GM13976 (cell line): ENCODE results near the gene ZRSR2.
"Not testable (repeated sequence)": the region's sequence is repeated elsewhere in the genome, so short reads cannot be mapped to it uniquely, and the experiment has no call there.

ENCODE experiments used
- DNase-seq: peaks from one replicate; pipeline ENCODE4 v3.0.0; 2012; ENCODE audit warnings: low spot score
- in situ Hi-C: fragments of 300-500 bp; cut with MboI; formaldehyde crosslinking; loops from one replicate; pipeline ENCODE4 v1.12.0; 2022; ENCODE audit warnings: low sequenced_read_pairs, mixed read lengths, inconsistent platforms; ENCODE audit not compliant: unreplicated experiment
- TF ChIP-seq, protein P1 (sequence below): IDR thresholded peaks from 2 replicates; pipeline ENCODE4 v1.5.1; 2012; ENCODE audit warnings: borderline replicate concordance, mild to moderate bottlenecking; ENCODE audit not compliant: insufficient read depth; ENCODE audit errors: extremely low read depth, missing control alignments, control extremely low read depth

ZRSR2 gene, protein sequence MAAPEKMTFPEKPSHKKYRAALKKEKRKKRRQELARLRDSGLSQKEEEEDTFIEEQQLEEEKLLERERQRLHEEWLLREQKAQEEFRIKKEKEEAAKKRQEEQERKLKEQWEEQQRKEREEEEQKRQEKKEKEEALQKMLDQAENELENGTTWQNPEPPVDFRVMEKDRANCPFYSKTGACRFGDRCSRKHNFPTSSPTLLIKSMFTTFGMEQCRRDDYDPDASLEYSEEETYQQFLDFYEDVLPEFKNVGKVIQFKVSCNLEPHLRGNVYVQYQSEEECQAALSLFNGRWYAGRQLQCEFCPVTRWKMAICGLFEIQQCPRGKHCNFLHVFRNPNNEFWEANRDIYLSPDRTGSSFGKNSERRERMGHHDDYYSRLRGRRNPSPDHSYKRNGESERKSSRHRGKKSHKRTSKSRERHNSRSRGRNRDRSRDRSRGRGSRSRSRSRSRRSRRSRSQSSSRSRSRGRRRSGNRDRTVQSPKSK

DNA sequence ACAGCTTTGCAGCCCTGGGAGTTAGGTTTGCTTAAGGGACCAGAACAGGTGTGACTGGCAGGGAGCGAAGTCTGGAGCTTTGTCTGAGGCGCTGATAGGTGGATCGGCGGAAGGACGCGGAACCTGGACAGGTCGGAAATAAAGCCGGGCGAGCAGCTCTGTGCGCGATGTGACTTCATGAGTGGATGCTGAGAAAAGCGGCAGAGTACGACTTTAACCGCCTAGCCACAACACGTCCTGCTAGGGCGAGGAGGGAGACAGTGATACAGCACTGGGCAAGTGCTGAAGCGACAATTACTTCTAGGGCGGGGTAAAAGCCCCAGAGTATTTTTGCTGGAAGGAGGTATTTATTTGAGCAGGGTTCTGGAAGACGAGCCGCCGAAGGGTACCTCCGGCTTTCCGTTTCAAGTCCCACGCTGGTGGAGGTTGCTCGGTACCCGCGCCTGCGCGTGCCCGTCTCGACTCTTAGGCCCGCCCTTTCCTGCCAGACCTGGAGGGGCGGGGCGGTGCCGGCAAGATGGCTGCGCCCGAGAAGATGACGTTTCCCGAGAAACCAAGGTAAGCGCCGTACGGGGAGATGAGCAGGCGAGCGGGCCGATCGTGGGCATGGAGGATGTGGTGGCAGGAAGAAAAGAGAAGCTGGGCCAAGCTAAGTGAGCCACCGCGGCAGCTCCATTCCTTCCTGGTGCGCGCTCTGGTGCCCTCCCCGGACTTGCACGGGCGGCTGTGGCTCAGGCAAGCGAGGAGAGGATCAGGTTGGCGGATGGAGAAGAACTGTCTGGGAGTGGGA, at the start of gene ZRSR2:
Gene ZRSR2, plus strand, starts transcription at position 506 of the 790 bp plus-strand sequence. Its CDS starts 12 bp downstream, at position 518.
- TF ChIP-seq, protein P1, sequence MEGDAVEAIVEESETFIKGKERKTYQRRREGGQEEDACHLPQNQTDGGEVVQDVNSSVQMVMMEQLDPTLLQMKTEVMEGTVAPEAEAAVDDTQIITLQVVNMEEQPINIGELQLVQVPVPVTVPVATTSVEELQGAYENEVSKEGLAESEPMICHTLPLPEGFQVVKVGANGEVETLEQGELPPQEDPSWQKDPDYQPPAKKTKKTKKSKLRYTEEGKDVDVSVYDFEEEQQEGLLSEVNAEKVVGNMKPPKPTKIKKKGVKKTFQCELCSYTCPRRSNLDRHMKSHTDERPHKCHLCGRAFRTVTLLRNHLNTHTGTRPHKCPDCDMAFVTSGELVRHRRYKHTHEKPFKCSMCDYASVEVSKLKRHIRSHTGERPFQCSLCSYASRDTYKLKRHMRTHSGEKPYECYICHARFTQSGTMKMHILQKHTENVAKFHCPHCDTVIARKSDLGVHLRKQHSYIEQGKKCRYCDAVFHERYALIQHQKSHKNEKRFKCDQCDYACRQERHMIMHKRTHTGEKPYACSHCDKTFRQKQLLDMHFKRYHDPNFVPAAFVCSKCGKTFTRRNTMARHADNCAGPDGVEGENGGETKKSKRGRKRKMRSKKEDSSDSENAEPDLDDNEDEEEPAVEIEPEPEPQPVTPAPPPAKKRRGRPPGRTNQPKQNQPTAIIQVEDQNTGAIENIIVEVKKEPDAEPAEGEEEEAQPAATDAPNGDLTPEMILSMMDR = no peak
- peak; percentile 90 for DNase-seq
- in situ Hi-C loops = no loop called here

DNA sequence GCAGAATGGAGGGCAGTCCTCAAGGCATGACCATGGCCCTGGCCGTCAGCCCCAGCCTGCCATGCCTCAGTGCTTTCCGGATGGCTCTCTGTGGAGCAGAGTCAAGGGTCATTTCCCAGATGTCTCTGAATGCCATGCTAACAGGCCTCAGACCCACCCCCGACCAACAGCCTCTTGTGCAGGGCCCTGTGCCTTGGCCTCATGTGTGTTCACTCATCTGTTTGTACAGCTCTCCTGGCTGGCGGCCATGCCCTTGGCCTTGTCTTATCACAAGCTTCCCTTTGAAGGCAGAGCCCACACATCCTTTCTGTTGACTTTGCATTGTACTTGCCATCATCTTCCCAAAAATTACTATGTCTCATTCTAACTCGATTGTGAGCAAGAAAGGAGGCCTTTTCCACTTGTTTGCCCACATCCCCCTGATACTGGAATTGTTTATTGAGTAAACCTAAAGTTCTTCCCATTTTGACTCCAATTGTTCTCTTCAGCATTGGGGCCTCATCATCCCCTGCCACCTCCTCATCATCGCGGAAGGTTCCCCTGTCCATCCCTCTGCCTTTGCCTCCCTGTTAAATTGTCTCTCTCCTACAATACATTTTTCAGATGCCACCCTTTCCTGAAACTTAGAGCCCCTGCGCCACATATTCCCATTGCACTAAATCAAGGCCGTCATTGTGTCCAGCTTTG, 46.0 kb upstream of the ZRSR2 start:
- in situ Hi-C loops = no loop called here
- TF ChIP-seq, protein P1 = no peak
- no peak for DNase-seq

DNA sequence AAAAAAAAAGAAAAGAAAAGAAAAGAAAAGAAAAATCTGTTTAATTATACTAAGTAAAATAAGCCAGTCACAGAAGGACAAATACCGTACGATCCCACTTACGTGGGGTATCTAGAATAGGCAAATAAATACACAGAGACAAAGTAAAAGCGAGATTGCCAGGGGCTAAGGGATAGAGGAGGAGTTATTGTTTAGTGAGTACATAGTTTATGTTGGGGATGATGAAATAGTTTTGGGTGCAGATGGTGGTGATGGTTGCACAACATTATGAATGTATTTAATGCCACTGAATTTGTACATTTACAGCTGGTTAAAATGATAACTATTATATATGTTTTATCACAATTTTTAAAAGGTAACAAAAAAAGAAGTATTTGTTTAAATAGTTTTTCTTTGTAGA, 45.1 kb upstream of the ZRSR2 start:
- TF ChIP-seq, protein P1 = no peak
- no peak for DNase-seq
- in situ Hi-C loops = no loop called here

DNA sequence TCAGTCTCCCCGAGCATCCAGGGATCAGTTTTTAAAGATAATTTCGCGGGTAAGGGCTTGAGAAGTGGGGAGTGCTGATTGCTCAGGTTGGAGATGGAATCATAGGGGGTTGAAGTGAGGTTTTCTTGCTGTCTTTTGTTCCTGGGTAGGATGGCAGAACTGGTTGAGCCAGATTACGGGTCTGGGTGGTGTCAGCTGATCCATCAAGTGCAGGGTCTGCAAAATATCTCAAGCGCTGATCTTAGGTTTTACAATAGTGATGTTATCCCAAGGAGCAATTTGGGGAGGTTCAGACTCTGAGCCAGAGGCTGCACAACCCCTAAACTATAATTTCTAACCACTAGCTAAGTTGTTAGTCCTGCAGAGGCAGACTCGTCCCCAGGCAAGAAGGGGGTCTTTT, 43.6 kb upstream of the ZRSR2 start:
- DNase-seq, in situ Hi-C loops: not testable (repeated sequence)

DNA sequence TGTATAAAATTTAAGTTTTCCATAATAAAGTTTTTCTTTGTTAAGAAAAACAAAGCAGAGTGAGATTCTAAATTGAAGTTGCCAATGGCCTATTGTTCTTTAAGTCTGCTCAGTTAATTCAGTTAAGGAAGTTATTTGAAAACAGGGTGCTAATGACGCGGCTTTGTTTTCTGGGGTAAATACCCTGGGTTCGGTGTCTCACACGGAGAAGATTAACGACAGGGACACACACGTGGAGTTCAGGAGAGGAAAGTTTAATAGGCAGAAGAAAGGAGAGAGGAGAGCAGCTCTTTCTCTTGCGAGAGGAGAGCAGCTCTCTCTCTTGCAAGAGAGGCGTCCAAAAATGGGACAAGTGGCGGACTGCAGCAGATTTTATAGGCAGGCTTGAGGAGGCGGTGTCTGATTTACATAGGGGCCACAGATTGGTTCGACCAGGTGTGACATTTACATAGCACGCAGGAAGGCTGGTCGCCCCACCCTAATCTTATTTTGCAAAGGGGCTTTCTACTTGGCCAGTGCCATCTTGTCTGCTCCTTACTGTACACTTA, 42.6 kb upstream of the ZRSR2 start:
- no peak for DNase-seq
- TF ChIP-seq, protein P1 = no peak
- in situ Hi-C loops = no loop called here

DNA sequence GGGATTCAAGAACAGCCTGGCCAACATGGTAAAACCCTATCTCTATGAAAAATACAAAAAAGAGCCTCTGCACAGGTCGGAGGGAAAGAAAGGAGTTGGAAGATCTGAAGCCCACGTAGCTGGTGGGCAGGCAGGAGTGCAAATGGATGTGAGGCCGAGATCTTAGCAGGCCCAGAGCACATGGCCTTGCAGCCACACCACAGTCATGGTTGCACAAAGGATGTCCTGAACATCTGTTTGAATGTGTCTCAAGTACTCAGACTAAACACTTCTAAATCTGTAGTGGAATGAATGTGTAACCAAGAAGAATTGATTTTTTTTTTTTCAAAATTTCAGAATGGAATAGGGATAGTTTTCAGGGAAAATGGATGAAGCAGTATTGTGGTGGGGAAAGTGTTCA, 41.4 kb upstream of the ZRSR2 start:
- TF ChIP-seq, protein P1 = no peak
- DNase-seq = no peak
- in situ Hi-C loops = no loop called here
